Measurements from ENCODE around the gene CTAGE8.
"Not testable (repeated sequence)": the region's sequence is repeated elsewhere in the genome, so short reads cannot be mapped to it uniquely, and the experiment has no call there.

CTAGE8 gene, protein sequence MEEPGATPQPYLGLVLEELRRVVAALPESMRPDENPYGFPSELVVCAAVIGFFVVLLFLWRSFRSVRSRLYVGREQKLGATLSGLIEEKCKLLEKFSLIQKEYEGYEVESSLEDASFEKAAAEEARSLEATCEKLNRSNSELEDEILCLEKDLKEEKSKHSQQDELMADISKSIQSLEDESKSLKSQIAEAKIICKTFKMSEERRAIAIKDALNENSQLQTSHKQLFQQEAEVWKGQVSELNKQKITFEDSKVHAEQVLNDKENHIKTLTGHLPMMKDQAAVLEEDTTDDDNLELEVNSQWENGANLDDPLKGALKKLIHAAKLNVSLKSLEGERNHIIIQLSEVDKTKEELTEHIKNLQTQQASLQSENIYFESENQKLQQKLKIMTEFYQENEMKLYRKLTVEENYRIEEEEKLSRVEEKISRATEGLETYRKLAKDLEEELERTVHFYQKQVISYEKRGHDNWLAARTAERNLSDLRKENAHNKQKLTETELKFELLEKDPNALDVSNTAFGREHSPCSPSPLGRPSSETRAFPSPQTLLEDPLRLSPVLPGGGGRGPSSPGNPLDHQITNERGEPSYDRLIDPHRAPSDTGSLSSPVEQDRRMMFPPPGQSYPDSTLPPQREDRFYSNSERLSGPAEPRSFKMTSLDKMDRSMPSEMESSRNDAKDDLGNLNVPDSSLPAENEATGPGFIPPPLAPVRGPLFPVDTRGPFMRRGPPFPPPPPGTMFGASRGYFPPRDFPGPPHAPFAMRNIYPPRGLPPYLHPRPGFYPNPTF

GRCh38 chr7:144269188-144269587 is at the start of gene CTAGE8:
Gene CTAGE8, minus strand, starts transcription at chr7:144269288. Its CDS starts 38 bp downstream, at chr7:144269250.
- DNase-seq: not testable (repeated sequence)

DNA sequence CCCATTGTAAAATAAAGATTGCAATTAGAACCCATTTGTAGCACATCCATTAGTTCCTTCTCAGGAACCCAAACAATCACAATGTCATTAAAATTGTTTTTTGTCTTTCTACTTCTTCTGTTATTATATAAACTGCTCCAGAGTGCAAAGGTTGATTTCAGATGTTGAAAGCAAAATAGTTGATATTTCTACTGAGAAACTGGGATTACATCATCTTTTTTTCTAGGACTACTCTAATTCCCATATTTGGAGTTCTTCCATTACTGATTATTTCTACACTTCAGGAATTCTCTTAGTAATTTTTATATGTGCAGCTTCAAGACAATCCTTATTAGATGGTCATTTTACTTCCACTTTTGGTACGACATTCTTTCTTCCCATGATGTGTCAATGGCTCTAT is 48.4 kb upstream of the CTAGE8 start:
- not testable (repeated sequence) for DNase-seq

DNA sequence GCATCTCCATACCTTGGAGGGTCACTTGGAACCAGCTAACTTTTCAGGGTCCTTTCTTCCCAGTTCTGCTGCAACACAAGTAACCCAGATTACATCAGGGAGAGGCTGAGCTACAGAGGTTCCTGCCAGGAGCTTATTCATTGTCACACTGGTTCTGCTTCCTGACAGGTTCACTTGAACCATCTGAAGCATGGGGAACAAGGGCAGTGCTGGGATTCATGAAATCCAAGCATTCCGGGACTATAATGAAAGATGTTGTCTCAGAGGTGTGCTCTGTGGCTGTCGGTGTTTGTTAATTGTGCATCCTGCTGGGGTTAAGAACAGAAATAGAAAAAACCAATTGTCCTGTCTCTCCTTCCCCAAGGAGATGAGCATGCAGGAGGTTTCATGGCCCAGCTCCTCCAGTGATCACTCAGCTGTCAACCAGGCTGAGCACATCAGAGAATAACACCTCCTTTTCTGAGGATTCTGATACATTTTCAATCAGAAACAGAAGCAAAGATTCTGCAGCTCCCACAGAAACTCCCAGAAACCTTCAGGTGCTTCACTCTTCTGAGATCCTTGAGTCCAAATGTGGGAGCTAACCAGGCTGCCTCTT is 42.9 kb upstream of the CTAGE8 start, which contains the start of gene OR2A1:
OR2A1 (plus strand) TSS at position 548 of the 598 bp plus-strand sequence. CDS start 5,706 bp downstream, outside the sequence.
- DNase-seq: not testable (repeated sequence)

- DNase-seq: not testable (repeated sequence)
Observed at GRCh38 chr7:144311218-144311617, 42.1 kb upstream of the CTAGE8 start.

GRCh38 chr7:144309702-144310101 is 40.6 kb upstream of the CTAGE8 start:
- DNase-seq: not testable (repeated sequence)

GRCh38 chr7:144305156-144305555 is 36.1 kb upstream of the CTAGE8 start:
- DNase-seq: not testable (repeated sequence)

- DNase-seq: not testable (repeated sequence)
Observed at GRCh38 chr7:144303607-144304006, 34.5 kb upstream of the CTAGE8 start.

- not testable (repeated sequence) for DNase-seq
Observed at GRCh38 chr7:144302578-144303303, 33.7 kb upstream of the CTAGE8 start.

GRCh38 chr7:144293794-144294499 is 24.9 kb upstream of the CTAGE8 start:
- DNase-seq: not testable (repeated sequence)

DNA sequence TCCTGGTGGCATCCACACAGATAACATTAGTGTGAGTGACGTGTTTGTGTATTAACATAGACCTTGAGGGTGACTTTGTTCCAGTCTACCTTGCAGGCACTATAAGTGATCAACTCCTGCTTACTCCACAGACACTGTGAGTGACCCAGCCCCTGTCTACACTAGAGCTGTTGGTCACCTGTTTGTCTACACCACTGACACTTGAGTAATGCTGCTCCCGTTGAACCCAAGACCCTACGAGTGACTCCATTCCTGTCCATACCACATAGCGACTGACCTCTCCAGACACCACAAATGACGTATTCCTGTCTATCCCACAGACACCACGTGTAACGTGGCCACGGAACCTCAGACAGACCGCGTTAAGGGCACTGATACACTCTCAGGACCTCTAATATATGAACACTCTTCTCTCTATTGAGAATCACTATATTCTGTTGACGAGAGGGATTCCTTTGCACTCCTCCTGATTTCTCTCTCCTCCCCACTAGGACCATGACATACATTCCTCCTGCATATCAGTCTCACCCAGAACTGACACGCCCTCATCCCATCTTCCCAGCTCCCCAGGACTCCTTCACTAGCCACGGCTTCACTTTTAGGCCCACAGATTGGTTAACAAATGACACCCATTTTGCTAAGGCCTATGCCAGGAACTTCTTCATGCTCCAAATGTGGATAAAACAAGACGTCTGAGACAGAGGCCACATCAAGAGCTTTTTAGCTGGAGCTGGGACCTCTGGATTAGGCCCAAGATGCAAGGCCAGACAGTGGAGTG is 23.5 kb upstream of the CTAGE8 start:
- DNase-seq: not testable (repeated sequence)

DNA sequence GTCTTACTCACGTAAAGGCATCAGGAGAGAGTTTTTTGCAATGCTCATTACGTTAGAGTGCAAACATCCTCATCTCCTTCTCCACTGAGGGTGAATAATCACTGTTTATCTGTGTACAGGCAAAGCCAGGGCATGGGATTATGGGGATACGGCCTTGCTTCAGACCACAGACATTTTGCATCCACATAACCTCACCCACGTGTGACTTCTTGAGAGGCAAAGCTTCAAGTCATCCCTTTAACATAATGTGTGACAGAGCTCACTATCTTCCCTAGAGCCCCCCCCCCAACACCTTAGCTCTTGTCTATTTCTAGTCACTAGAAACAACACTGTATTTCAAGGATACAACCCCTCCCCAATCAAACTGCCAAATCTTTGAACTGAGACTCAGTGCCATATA is 22.5 kb upstream of the CTAGE8 start:
- not testable (repeated sequence) for DNase-seq

- DNase-seq: not testable (repeated sequence)
Observed at GRCh38 chr7:144287171-144287784, 18.2 kb upstream of the CTAGE8 start.

DNA sequence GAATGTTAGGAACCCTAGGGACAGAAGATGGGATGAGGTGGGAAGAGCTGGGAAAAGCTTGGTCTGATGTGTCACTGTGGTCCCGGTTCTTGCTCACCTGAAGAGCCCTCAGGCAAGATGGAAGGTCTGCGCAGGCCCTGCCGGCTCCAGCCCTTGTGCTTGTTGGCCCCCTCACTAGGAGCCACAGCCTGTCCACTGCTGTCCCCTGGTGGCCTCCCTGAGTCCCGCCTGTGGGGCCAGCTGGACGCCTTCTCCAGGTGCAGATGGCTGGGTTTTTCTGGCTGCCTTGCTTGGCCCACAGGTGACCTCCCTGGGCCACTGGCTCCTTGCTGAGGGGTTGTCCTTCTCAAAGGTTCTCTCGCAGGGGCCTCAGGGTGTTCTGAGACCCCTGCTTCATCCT is 14.6 kb upstream of the CTAGE8 start:
- DNase-seq: not testable (repeated sequence)

DNA sequence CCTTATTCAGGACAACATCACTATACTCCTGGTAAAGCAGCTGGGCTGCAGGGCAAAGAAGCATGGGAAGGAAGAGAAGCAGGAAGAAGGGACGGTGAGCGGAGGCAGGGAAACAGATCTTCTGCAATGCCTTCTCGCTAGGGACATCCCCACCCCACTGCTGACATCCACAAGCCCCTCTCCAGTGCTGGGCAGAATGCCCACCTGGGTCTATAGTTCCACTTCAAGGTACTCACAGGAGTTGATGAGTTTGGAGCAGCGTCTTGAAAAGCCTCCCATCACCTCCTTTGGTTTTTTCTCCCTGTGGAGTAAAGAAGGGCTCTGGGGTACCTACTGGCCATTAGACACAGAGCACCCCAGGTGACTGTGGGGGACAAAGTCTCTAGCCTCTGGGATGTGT is 13.4 kb upstream of the CTAGE8 start:
- not testable (repeated sequence) for DNase-seq

GRCh38 chr7:144281981-144282380 is 12.9 kb upstream of the CTAGE8 start:
- not testable (repeated sequence) for DNase-seq

DNA sequence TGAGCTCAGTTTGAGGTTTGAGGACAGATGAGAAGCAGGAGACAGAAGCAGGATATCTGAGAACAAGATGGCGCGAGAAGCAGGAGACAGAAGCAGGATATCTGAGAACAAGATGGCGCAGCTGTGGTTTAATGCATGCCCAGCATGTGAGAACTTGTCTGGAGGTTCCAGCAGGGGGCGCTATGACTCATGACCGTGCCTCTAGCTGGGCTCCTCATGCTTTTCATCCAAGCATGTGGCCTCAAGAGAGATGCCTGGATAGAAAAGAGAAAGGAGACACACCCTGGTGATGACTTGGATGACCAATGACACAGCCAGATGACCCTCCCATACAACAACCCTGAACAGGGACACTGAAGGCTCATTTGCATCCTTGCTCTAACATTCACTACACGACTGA is 10.9 kb upstream of the CTAGE8 start:
- not testable (repeated sequence) for DNase-seq

- DNase-seq: not testable (repeated sequence)
Observed at GRCh38 chr7:144275281-144275680, 6.2 kb upstream of the CTAGE8 start.

DNA sequence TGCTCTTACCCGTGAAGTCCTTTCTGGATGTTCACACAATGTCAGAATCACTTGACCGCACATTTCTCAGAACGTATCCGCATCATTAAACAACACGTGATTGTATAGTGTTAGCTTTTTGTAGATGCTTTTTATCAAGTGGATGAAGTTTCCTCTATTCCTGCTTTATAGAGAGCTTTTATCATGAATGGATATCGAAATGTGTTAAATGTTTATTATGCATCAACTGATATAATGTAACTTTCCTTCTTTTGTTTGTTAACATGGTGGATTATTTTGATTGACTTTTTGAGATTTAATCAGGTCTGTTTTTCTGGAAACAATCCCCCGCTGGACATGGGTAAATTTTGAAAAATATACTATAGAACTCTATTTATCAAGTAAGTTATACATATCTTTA is 4.4 kb downstream of the CTAGE8 start, which contains the start of gene OR2A7:
OR2A7 (minus strand) TSS at position 101 of the 400 bp plus-strand sequence. CDS start 5,164 bp downstream, outside the sequence.
- DNase-seq: not testable (repeated sequence)

GRCh38 chr7:144262128-144262527 is 7.0 kb downstream of the CTAGE8 start:
- not testable (repeated sequence) for DNase-seq

DNA sequence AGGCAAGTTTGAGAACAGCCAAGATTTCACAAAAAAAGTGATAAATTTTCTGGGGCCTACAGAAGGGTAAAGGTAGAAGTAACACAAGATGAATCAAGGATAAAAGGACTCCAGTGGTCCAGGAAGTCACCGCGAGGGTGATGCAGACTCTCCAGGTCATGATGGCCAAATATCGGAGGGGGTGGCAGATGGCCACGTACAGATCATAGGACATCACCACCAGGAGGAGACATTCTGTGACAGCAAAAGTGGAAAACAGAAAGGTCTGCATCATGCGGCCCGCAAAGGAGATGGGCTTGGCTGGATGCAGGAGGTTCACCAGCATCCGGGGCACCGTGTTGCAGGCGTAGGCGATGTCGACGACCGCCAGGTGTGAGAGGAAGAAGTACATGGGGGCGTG is 10.0 kb downstream of the CTAGE8 start:
- DNase-seq: not testable (repeated sequence)

Measured in activated naive CD4-positive, alpha-beta T cell treated with anti-CD3 and anti-CD28 coated beads, Interleukin-2, amount 50 U/mL, for 16 hours (primary cell).